ENCODE measurements around the gene RAB40C. TPM values are rescaled to one million over a fixed set of nuclear protein-coding genes. Genes with fewer than 3 reads are reported as not detected.

The RAB40C gene
- total RNA-seq, 1 experiment from 2014 or later, result 30.7 TPM

DNA sequence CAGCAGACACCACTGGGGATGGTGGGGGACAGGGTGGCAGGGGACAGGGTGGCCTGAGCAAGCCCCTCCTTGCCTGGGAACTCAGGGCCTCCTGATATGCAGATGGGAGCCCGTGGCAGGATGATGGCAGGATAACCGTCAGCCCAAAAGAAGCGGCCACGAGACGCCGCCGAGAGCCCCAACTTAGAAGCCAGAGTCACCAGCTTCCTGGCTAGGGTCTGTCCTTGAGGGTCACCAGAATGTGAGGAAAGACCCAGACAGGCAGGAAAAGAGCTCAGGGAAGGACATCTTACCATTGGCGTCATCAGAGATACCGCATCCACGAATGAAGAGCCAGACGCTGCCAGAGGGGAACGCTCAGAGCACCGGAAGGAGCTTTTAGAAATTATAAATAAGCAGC lies 19.4 kb downstream of the RAB40C start:
- DNase-seq (ENCODE audit: low read depth, low spot score) (no peak), ATAC-seq (no peak)
- no peak overlapping the region for H3K27ac ChIP-seq (ENCODE audit: low read length)
- in situ Hi-C loops (cut with HindIII; ENCODE audit: low pct_unique_long_range_greater_than_20kb, low sequenced_read_pairs) (no loop called here), intact Hi-C loops (cut with micrococcal nuclease; ENCODE audit: unreplicated experiment) (no loop called here)
- ChIA-PET POLR2A (no interaction called here), CTCF (no interaction called here)
- TF ChIP-seq POLR2AphosphoS5 (IDR thresholded peaks at IDR 0.05; ENCODE audit: low read depth, low read length) (no peak), SIN3A (IDR thresholded peaks at IDR 0.05; ENCODE audit: borderline replicate concordance, insufficient read depth, low read depth, low read length) (no peak), TCF7L2 (IDR thresholded peaks at IDR 0.05; ENCODE audit: low read depth, low read length) (no peak)
- TF ChIP-seq, protein P1, sequence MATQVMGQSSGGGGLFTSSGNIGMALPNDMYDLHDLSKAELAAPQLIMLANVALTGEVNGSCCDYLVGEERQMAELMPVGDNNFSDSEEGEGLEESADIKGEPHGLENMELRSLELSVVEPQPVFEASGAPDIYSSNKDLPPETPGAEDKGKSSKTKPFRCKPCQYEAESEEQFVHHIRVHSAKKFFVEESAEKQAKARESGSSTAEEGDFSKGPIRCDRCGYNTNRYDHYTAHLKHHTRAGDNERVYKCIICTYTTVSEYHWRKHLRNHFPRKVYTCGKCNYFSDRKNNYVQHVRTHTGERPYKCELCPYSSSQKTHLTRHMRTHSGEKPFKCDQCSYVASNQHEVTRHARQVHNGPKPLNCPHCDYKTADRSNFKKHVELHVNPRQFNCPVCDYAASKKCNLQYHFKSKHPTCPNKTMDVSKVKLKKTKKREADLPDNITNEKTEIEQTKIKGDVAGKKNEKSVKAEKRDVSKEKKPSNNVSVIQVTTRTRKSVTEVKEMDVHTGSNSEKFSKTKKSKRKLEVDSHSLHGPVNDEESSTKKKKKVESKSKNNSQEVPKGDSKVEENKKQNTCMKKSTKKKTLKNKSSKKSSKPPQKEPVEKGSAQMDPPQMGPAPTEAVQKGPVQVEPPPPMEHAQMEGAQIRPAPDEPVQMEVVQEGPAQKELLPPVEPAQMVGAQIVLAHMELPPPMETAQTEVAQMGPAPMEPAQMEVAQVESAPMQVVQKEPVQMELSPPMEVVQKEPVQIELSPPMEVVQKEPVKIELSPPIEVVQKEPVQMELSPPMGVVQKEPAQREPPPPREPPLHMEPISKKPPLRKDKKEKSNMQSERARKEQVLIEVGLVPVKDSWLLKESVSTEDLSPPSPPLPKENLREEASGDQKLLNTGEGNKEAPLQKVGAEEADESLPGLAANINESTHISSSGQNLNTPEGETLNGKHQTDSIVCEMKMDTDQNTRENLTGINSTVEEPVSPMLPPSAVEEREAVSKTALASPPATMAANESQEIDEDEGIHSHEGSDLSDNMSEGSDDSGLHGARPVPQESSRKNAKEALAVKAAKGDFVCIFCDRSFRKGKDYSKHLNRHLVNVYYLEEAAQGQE (IDR thresholded peaks at IDR 0.05; ENCODE audit: insufficient read depth in 1 of 2, low read depth in 2 of 2, low read length in 1 of 2), result no peak
- TF ChIP-seq, protein P2, sequence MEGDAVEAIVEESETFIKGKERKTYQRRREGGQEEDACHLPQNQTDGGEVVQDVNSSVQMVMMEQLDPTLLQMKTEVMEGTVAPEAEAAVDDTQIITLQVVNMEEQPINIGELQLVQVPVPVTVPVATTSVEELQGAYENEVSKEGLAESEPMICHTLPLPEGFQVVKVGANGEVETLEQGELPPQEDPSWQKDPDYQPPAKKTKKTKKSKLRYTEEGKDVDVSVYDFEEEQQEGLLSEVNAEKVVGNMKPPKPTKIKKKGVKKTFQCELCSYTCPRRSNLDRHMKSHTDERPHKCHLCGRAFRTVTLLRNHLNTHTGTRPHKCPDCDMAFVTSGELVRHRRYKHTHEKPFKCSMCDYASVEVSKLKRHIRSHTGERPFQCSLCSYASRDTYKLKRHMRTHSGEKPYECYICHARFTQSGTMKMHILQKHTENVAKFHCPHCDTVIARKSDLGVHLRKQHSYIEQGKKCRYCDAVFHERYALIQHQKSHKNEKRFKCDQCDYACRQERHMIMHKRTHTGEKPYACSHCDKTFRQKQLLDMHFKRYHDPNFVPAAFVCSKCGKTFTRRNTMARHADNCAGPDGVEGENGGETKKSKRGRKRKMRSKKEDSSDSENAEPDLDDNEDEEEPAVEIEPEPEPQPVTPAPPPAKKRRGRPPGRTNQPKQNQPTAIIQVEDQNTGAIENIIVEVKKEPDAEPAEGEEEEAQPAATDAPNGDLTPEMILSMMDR (IDR thresholded peaks at IDR 0.05), result no peak
- H3K9me3 ChIP-seq (ENCODE audit: control insufficient read depth, insufficient read depth, low read depth, low read length), result no peaks in the 10 kb centered on the region
- BruUV-seq (replicated peaks), result no TSS peak
- no peaks in the 10 kb centered on the region for H3K4me1 ChIP-seq (ENCODE audit: control insufficient read depth, insufficient read depth, low read length)
- no peaks in the 10 kb centered on the region for H3K36me3 ChIP-seq (ENCODE audit: control insufficient read depth, insufficient read depth, low read length)
- H3K4me3 ChIP-seq (ENCODE audit: low read depth in 2 of 2, low read length in 2 of 2), result no peak overlapping the region
- H3K27me3 ChIP-seq (ENCODE audit: control insufficient read depth, insufficient read depth, low read length), result no peaks in the 10 kb centered on the region

DNA sequence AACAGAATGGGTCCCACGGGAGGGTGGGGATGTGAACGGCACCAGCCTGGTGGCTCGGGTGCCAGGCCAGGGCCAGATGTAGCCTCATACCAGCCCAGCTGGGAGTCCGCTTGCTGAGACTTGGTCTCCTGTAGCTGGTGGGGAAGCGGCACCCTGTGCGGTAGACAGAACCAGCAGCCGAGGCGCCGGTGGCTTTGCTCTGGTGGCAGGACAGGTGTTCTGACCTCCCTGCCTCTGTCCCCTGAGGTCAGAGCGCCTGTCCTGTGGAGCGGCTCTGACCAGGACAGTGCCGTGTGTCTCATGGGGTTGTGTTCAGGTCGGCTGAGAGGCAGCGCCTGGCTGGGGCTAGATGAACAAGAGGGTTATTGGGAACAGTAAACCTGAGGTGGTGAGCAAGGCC lies 20.1 kb downstream of the RAB40C start:
- Histone ChIP-seq H3K9me3 (ENCODE audit: control insufficient read depth, insufficient read depth, low read depth, low read length) (no peaks in the 10 kb centered on the region), H3K36me3 (ENCODE audit: control insufficient read depth, insufficient read depth, low read length) (no peaks in the 10 kb centered on the region), H3K4me1 (ENCODE audit: control insufficient read depth, insufficient read depth, low read length) (no peaks in the 10 kb centered on the region), H3K4me3 (ENCODE audit: low read depth in 2 of 2, low read length in 2 of 2) (no peak overlapping the region), H3K27ac (ENCODE audit: low read length) (no peak overlapping the region), H3K27me3 (ENCODE audit: control insufficient read depth, insufficient read depth, low read length) (no peaks in the 10 kb centered on the region)
- ATAC-seq (peak; percentile 66), DNase-seq (ENCODE audit: low read depth, low spot score) (no peak)
- TF ChIP-seq POLR2AphosphoS5 (IDR thresholded peaks at IDR 0.05; ENCODE audit: low read depth, low read length) (no peak), SIN3A (IDR thresholded peaks at IDR 0.05; ENCODE audit: borderline replicate concordance, insufficient read depth, low read depth, low read length) (no peak), TCF7L2 (IDR thresholded peaks at IDR 0.05; ENCODE audit: low read depth, low read length) (no peak)
- TF ChIP-seq, protein P1 (IDR thresholded peaks at IDR 0.05; ENCODE audit: insufficient read depth in 1 of 2, low read depth in 2 of 2, low read length in 1 of 2), result no peak
- TF ChIP-seq, protein P2 (IDR thresholded peaks at IDR 0.05), result no peak
- in situ Hi-C loops (cut with HindIII; ENCODE audit: low pct_unique_long_range_greater_than_20kb, low sequenced_read_pairs), result no loop called here
- ChIA-PET CTCF (interaction anchor here (0.9 kb wide), 1 partner anchor 20 kb away, joined by 3 read pairs; the partner anchor contains the start of gene RAB40C), POLR2A (no interaction called here)
- intact Hi-C loops (cut with micrococcal nuclease; ENCODE audit: unreplicated experiment), result no loop called here
- BruUV-seq (replicated peaks), result no TSS peak
